Measurements from ENCODE around the gene C1GALT1C1. TPM values are rescaled to one million over a fixed set of nuclear protein-coding genes. Genes with fewer than 3 reads are reported as not detected.

Gene C1GALT1C1
- total RNA-seq, 1 experiment from 2014 or later, result 25.0 TPM

GRCh38 chrX:120638619-120639018, 8.8 kb upstream of the C1GALT1C1 start:
- TF ChIP-seq, protein P1, sequence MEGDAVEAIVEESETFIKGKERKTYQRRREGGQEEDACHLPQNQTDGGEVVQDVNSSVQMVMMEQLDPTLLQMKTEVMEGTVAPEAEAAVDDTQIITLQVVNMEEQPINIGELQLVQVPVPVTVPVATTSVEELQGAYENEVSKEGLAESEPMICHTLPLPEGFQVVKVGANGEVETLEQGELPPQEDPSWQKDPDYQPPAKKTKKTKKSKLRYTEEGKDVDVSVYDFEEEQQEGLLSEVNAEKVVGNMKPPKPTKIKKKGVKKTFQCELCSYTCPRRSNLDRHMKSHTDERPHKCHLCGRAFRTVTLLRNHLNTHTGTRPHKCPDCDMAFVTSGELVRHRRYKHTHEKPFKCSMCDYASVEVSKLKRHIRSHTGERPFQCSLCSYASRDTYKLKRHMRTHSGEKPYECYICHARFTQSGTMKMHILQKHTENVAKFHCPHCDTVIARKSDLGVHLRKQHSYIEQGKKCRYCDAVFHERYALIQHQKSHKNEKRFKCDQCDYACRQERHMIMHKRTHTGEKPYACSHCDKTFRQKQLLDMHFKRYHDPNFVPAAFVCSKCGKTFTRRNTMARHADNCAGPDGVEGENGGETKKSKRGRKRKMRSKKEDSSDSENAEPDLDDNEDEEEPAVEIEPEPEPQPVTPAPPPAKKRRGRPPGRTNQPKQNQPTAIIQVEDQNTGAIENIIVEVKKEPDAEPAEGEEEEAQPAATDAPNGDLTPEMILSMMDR (IDR thresholded peaks at IDR 0.05; ENCODE audit: unreplicated experiment), result no peak
- H3K36me3 Mint-ChIP-seq (ENCODE audit: insufficient read depth, unreplicated experiment), result no peaks in the 10 kb centered on the region
- no peaks in the 10 kb centered on the region for H3K4me1 Mint-ChIP-seq (ENCODE audit: low read depth, unreplicated experiment)
- no peaks in the 10 kb centered on the region for H3K27me3 Mint-ChIP-seq (ENCODE audit: unreplicated experiment)
- H3K4me3 Mint-ChIP-seq (ENCODE audit: low read depth, unreplicated experiment), result no peak overlapping the region
- CTCF ChIA-PET, result no interaction called here
- H3K27ac Mint-ChIP-seq (ENCODE audit: unreplicated experiment), result no peak overlapping the region
- no peak for DNase-seq
- no TSS peak for BruUV-seq (replicated peaks)
- no peaks in the 10 kb centered on the region for H3K9me3 Mint-ChIP-seq (ENCODE audit: low read depth, unreplicated experiment)
- intact Hi-C loops (cut with micrococcal nuclease; ENCODE audit: unreplicated experiment), result no loop called here

- CTCF ChIA-PET, result no interaction called here
- DNase-seq, result no peak
- Mint-ChIP-seq H3K27ac (ENCODE audit: unreplicated experiment) (no peak overlapping the region), H3K36me3 (ENCODE audit: insufficient read depth, unreplicated experiment) (peaks cover 19% of the 10 kb centered on the region), H3K4me3 (ENCODE audit: low read depth, unreplicated experiment) (no peak overlapping the region), H3K9me3 (ENCODE audit: low read depth, unreplicated experiment) (no peaks in the 10 kb centered on the region), H3K27me3 (ENCODE audit: unreplicated experiment) (no peaks in the 10 kb centered on the region), H3K4me1 (ENCODE audit: low read depth, unreplicated experiment) (no peaks in the 10 kb centered on the region)
- intact Hi-C loops (cut with micrococcal nuclease; ENCODE audit: unreplicated experiment), result no loop called here
- TF ChIP-seq, protein P1 (IDR thresholded peaks at IDR 0.05; ENCODE audit: unreplicated experiment), result no peak
- no TSS peak for BruUV-seq (replicated peaks)
Observed at GRCh38 chrX:120625371-120625770, 4.5 kb downstream of the C1GALT1C1 start.

- TF ChIP-seq, protein P1 (IDR thresholded peaks at IDR 0.05; ENCODE audit: unreplicated experiment), result no peak
- Mint-ChIP-seq H3K4me1 (ENCODE audit: low read depth, unreplicated experiment) (no peaks in the 10 kb centered on the region), H3K36me3 (ENCODE audit: insufficient read depth, unreplicated experiment) (peaks cover 20% of the 10 kb centered on the region), H3K4me3 (ENCODE audit: low read depth, unreplicated experiment) (no peak overlapping the region), H3K9me3 (ENCODE audit: low read depth, unreplicated experiment) (no peaks in the 10 kb centered on the region), H3K27me3 (ENCODE audit: unreplicated experiment) (no peaks in the 10 kb centered on the region), H3K27ac (ENCODE audit: unreplicated experiment) (no peak overlapping the region)
- CTCF ChIA-PET, result no interaction called here
- no TSS peak for BruUV-seq (replicated peaks)
- DNase-seq, result no peak
- intact Hi-C loops (cut with micrococcal nuclease; ENCODE audit: unreplicated experiment), result no loop called here
Observed at GRCh38 chrX:120617996-120618630, 11.7 kb downstream of the C1GALT1C1 start.

GRCh38 chrX:120614816-120615215, 15.0 kb downstream of the C1GALT1C1 start:
- peaks cover 20% of the 10 kb centered on the region for H3K36me3 Mint-ChIP-seq (ENCODE audit: insufficient read depth, unreplicated experiment)
- intact Hi-C loops (cut with micrococcal nuclease; ENCODE audit: unreplicated experiment), result no loop called here
- H3K27me3 Mint-ChIP-seq (ENCODE audit: unreplicated experiment), result no peaks in the 10 kb centered on the region
- no TSS peak for BruUV-seq (replicated peaks)
- H3K4me1 Mint-ChIP-seq (ENCODE audit: low read depth, unreplicated experiment), result no peaks in the 10 kb centered on the region
- TF ChIP-seq, protein P1 (IDR thresholded peaks at IDR 0.05; ENCODE audit: unreplicated experiment), result no peak
- no peaks in the 10 kb centered on the region for H3K9me3 Mint-ChIP-seq (ENCODE audit: low read depth, unreplicated experiment)
- H3K4me3 Mint-ChIP-seq (ENCODE audit: low read depth, unreplicated experiment), result no peak overlapping the region
- no peak for DNase-seq
- H3K27ac Mint-ChIP-seq (ENCODE audit: unreplicated experiment), result no peak overlapping the region
- CTCF ChIA-PET, result no interaction called here

Measured in Calu3 (cell line).